T-helper 2 cell treated with Interferon-gamma antibody and Interleukin-4, amounts not matched to agents 5 μg/mL and 100 μg/mL, for 36 hours (primary cell): ENCODE measurements around the gene STARD5.
"Not testable (repeated sequence)": the region's sequence is repeated elsewhere in the genome, so short reads cannot be mapped to it uniquely, and the experiment has no call there.

Experiments
- DNase-seq: peaks from one replicate; pipeline ENCODE4 v3.0.0; 2021; ENCODE audit warnings: low spot score
- H3K27ac Mint-ChIP-seq: one replicate; pipeline ENCODE4 v1.8.0; 2021; ENCODE audit warnings: mild to moderate bottlenecking, mixed read lengths
- H3K27me3 Mint-ChIP-seq: one replicate; pipeline ENCODE4 v1.8.0; 2021; ENCODE audit warnings: low read depth, mixed read lengths
- H3K36me3 Mint-ChIP-seq: one replicate; pipeline ENCODE4 v1.8.0; 2021; ENCODE audit warnings: low read depth, mixed read lengths
- H3K4me1 Mint-ChIP-seq: one replicate; pipeline ENCODE4 v1.8.0; 2021; ENCODE audit warnings: low read depth, mixed read lengths
- H3K4me3 Mint-ChIP-seq: one replicate; pipeline ENCODE4 v1.8.0; 2022; ENCODE audit warnings: mild to moderate bottlenecking, moderate library complexity, mixed read lengths
- H3K9me3 Mint-ChIP-seq: one replicate; pipeline ENCODE4 v1.8.0; 2021; ENCODE audit warnings: mixed read lengths

STARD5 gene

DNA sequence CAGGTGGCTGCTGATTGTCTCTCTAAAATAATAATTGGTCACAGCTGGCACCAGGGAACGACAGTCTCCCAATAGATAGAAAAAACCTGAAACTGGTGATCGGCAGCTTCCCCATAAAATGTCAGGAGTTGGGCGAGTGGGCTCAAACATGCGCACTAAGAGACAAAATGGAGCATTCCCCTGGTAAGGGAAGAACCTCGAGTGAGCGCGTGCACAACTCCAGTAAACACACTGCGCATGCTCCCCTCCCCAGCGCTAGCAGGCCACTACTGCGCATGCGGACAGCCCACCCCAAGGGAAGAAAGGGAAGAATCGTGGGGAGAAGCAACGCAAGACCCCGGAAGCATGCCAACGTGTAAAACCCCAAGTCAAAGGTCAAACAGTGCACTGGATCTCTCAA lies 7.7 kb upstream of the STARD5 start:
- peaks cover 14% of the 10 kb centered on the region for H3K4me1 Mint-ChIP-seq
- no peak for DNase-seq
- no peak overlapping the region for H3K4me3 Mint-ChIP-seq
- H3K27ac Mint-ChIP-seq = no peak overlapping the region
- H3K27me3 Mint-ChIP-seq = no peaks in the 10 kb centered on the region
- H3K36me3 Mint-ChIP-seq = no peaks in the 10 kb centered on the region
- H3K9me3 Mint-ChIP-seq = no peaks in the 10 kb centered on the region

DNA sequence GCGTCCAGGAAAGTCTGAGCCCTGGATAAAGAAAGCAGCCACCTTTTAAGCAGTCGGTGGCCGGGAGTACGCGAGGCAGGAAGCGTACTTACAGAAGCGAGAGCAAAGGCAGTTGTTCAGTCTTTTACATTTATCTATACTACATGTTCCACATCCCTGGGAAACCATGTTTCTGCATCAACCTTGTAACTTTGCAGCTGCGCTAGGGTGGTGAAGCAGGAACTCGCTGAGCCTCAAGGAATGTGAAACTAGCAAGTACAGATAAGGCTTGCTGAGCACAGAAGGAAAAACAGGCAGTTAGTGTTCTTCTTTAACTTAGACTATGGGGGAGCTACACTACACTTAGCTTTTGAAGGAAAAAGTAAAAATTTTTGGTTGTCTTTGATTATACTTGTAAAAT lies 7.2 kb upstream of the STARD5 start:
- not testable (repeated sequence) for H3K9me3 Mint-ChIP-seq, H3K4me3 Mint-ChIP-seq, H3K27me3 Mint-ChIP-seq, H3K27ac Mint-ChIP-seq, H3K36me3 Mint-ChIP-seq, DNase-seq
- H3K4me1 Mint-ChIP-seq = peaks cover 14% of the 10 kb centered on the region

DNA sequence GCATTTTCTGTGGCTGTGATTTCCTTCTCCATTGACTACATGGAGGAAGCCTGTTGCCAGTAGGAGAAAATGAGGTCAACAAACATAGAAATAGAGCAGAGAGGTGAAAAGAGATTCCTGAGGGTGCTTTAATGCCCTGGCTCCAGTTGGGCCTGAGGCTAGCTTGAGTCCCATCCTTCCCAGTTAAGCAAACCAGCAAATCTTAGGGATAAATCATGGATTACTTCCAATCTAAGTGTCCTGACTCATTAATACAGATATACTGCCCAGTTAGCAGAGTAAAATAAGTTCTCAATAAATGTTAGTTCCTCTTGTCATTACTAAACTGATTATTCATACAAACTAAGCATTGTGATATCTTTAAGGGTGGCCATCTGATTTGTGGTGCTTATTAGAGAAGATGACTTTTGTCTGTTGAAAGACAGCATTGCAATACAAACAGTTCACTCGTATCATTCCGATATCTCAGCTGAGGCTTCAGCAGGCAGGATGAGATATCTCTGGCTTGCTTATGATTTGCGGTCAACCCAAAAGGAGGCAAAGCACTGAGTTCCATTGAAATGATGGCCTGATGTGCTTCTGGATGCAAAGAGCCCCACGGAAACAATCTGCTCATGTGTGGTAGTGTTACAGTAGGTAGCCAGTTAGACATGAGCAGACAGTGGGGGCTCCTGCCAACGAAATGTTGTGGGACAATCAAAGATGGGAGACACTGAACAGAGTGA lies 6.6 kb upstream of the STARD5 start:
- Mint-ChIP-seq H3K4me1 (peaks cover 14% of the 10 kb centered on the region), H3K27ac (no peak overlapping the region), H3K27me3 (no peaks in the 10 kb centered on the region), H3K36me3 (no peaks in the 10 kb centered on the region), H3K9me3 (no peaks in the 10 kb centered on the region), H3K4me3 (no peak overlapping the region)
- DNase-seq = no peak

GRCh38 chr15:81329446-81329845 lies 5.5 kb upstream of the STARD5 start:
- Mint-ChIP-seq H3K27ac (no peak overlapping the region), H3K27me3 (no peaks in the 10 kb centered on the region), H3K4me3 (no peak overlapping the region)

GRCh38 chr15:81327516-81327915 lies 3.6 kb upstream of the STARD5 start:
- Mint-ChIP-seq H3K27ac (no peak overlapping the region), H3K36me3 (no peaks in the 10 kb centered on the region), H3K27me3 (no peaks in the 10 kb centered on the region), H3K9me3 (no peaks in the 10 kb centered on the region), H3K4me1 (peaks cover 30% of the 10 kb centered on the region), H3K4me3 (no peak overlapping the region)
- DNase-seq = no peak

More at GRCh38 chr15:81329446-81329845, 5.5 kb upstream of the STARD5 start:
- no peaks in the 10 kb centered on the region for H3K9me3 Mint-ChIP-seq
- peaks cover 18% of the 10 kb centered on the region for H3K4me1 Mint-ChIP-seq
- DNase-seq = no peak
- H3K36me3 Mint-ChIP-seq = no peaks in the 10 kb centered on the region

GRCh38 chr15:81326466-81327212 lies 2.7 kb upstream of the STARD5 start:
- no peaks in the 10 kb centered on the region for H3K36me3 Mint-ChIP-seq
- no peak for DNase-seq
- no peak overlapping the region for H3K4me3 Mint-ChIP-seq
- peaks cover 34% of the 10 kb centered on the region for H3K4me1 Mint-ChIP-seq
- H3K27me3 Mint-ChIP-seq = no peaks in the 10 kb centered on the region
- H3K27ac Mint-ChIP-seq = no peak overlapping the region
- H3K9me3 Mint-ChIP-seq = no peaks in the 10 kb centered on the region

DNA sequence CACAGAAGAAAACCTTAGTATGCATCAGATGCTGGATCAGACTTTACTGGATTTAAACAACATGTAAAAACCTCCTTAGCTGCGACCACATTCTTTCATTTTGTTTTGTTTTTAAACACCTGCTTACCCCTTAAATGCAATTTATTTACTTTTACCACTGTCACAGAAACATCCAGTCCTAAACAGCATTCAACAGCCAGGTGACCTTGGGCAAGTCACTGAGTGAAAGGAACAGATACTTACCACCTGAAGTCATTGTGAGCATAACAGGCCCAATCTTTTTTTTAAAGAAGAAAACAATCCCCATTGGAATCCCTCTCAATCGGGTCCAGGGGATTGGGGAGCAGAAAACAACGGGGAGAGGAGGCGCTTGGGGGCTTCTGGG lies 390 bp downstream of the STARD5 start:
- Mint-ChIP-seq H3K4me3 (peak overlapping the region; percentile 98), H3K9me3 (no peaks in the 10 kb centered on the region), H3K36me3 (peaks cover 7% of the 10 kb centered on the region), H3K27ac (peak overlapping the region; percentile 72), H3K4me1 (peaks cover 29% of the 10 kb centered on the region), H3K27me3 (no peaks in the 10 kb centered on the region)
- no peak for DNase-seq

GRCh38 chr15:81322676-81323253 lies 1.2 kb downstream of the STARD5 start:
- Mint-ChIP-seq H3K4me1 (peaks cover 29% of the 10 kb centered on the region), H3K27me3 (no peaks in the 10 kb centered on the region), H3K4me3 (peak overlapping the region; percentile 62), H3K9me3 (no peaks in the 10 kb centered on the region), H3K27ac (peak overlapping the region; percentile 8), H3K36me3 (peaks cover 12% of the 10 kb centered on the region)
- no peak for DNase-seq

- peaks cover 19% of the 10 kb centered on the region for H3K36me3 Mint-ChIP-seq
- no peak for DNase-seq
- H3K27me3 Mint-ChIP-seq = no peaks in the 10 kb centered on the region
- H3K4me3 Mint-ChIP-seq = no peak overlapping the region
- H3K9me3 Mint-ChIP-seq = no peaks in the 10 kb centered on the region
- no peak overlapping the region for H3K27ac Mint-ChIP-seq
- peaks cover 20% of the 10 kb centered on the region for H3K4me1 Mint-ChIP-seq
Observed at GRCh38 chr15:81321667-81322066, 2.3 kb downstream of the STARD5 start.

GRCh38 chr15:81317642-81318017 lies 6.3 kb downstream of the STARD5 start:
- H3K4me1 Mint-ChIP-seq = peaks cover 18% of the 10 kb centered on the region
- peaks cover 39% of the 10 kb centered on the region for H3K36me3 Mint-ChIP-seq
- H3K27ac Mint-ChIP-seq = no peak overlapping the region
- DNase-seq = no peak
- no peak overlapping the region for H3K4me3 Mint-ChIP-seq
- H3K27me3 Mint-ChIP-seq = no peaks in the 10 kb centered on the region
- H3K9me3 Mint-ChIP-seq = no peaks in the 10 kb centered on the region

GRCh38 chr15:81316267-81316666 lies 7.7 kb downstream of the STARD5 start:
- Mint-ChIP-seq H3K27me3 (no peaks in the 10 kb centered on the region), H3K36me3 (peaks cover 52% of the 10 kb centered on the region), H3K27ac (peak overlapping the region; percentile 42), H3K4me3 (no peak overlapping the region), H3K4me1 (peaks cover 23% of the 10 kb centered on the region), H3K9me3 (no peaks in the 10 kb centered on the region)
- no peak for DNase-seq

GRCh38 chr15:81315452-81316175 lies 8.3 kb downstream of the STARD5 start:
- DNase-seq = no peak
- peak overlapping the region; percentile 42 for H3K27ac Mint-ChIP-seq
- no peaks in the 10 kb centered on the region for H3K27me3 Mint-ChIP-seq
- H3K4me3 Mint-ChIP-seq = no peak overlapping the region
- H3K4me1 Mint-ChIP-seq = peaks cover 29% of the 10 kb centered on the region
- peaks cover 59% of the 10 kb centered on the region for H3K36me3 Mint-ChIP-seq
- H3K9me3 Mint-ChIP-seq = no peaks in the 10 kb centered on the region

DNA sequence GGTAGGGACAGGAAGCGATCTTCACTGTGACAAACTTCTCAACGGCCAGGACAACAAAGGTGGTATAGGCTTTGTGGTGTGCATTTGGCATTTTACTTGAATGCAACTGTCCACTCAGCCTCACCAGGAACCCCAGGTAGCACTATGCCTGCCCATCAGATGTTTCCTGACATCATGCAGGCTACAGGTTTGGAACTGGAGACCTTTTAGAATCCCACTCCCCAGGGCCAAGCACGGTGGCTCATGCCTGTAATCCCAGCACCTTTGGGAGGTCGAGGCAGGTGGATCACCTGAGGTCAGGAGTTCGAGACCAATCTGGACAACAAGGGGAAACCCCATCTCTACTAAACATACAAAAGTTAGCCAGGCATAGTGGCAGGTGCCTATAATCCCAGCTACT lies 9.6 kb downstream of the STARD5 start:
- DNase-seq = no peak
- Mint-ChIP-seq H3K36me3 (peaks cover 69% of the 10 kb centered on the region), H3K4me1 (peaks cover 37% of the 10 kb centered on the region), H3K27me3 (no peaks in the 10 kb centered on the region), H3K9me3 (no peaks in the 10 kb centered on the region), H3K27ac (peak overlapping the region; percentile 70), H3K4me3 (no peak overlapping the region)

GRCh38 chr15:81313686-81314085 lies 10.3 kb downstream of the STARD5 start:
- Mint-ChIP-seq H3K36me3 (peaks cover 72% of the 10 kb centered on the region), H3K4me3 (no peak overlapping the region), H3K9me3 (no peaks in the 10 kb centered on the region), H3K27ac (no peak overlapping the region), H3K27me3 (no peaks in the 10 kb centered on the region), H3K4me1 (peaks cover 41% of the 10 kb centered on the region)
- DNase-seq = no peak
